ENCODE results near the gene TIMM22. TPM values are rescaled to one million over a fixed set of nuclear protein-coding genes. Genes with fewer than 3 reads are reported as not detected.
"Not testable (repeated sequence)": the region's sequence is repeated elsewhere in the genome, so short reads cannot be mapped to it uniquely, and the experiment has no call there.

TIMM22 gene
- total RNA-seq, 1 donor from 2014 or later, result 22.9 TPM

DNA sequence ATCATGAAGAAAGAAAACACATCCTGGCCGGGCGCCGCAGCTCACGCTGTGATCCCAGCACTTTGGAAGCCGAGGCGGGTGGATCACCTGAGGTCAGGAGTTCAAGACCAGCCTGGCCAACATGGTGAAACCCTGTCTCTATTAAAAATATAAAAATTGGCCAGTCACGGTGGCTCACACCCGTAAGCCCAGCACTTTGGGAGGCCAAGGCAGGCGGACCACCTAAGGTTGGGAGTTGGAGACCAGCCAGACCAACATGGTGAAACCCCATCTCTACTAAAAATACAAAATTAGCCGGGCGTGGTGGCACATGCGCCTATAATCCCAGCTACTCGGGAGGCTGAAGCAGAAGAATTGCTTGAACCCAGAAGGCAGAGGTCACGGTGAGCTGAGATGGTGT lies 25.1 kb upstream of the TIMM22 start:
- DNase-seq (ENCODE audit: extremely low read depth, low read depth, low spot score), result not testable (repeated sequence)

DNA sequence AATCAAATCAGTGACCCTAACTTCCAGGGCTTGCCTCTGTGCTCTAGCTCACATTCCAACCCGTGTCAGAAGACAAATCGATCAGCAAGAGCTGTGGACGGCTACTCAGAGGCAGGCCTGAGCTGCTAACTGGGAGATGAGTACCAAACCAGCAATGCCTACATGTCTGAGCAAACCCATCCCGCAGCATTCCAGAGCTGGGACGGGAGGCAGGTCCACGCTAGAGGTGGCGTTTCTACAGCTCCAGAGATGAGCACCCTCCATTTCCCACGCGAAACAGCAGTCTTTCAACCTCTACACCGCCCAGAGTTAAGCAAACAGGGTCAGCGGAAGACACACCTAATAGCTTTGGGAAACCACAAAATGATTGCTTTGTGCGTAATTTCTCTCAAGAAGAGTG lies 23.9 kb upstream of the TIMM22 start:
- no peak for DNase-seq (ENCODE audit: extremely low read depth, low read depth, low spot score)

DNA sequence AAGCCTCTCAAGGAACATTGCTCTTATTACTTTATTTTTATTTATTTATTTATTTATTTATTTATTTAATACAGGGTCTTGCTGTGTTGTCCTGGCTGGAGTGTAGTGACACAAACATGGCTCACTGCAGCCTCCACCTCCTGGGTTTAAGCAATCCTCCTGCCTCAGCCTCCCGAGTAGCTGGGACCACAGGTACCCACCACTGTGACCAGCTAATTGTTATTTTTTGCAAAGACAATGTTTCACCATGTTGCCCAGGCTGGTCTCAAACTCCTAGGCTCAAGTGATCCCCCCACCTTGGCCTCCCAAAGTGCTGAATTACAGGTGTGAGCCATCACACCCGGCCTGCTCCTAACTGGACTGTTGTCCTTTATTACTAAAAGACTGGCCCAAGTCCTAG lies 22.2 kb upstream of the TIMM22 start:
- DNase-seq (ENCODE audit: extremely low read depth, low read depth, low spot score), result not testable (repeated sequence)

DNA sequence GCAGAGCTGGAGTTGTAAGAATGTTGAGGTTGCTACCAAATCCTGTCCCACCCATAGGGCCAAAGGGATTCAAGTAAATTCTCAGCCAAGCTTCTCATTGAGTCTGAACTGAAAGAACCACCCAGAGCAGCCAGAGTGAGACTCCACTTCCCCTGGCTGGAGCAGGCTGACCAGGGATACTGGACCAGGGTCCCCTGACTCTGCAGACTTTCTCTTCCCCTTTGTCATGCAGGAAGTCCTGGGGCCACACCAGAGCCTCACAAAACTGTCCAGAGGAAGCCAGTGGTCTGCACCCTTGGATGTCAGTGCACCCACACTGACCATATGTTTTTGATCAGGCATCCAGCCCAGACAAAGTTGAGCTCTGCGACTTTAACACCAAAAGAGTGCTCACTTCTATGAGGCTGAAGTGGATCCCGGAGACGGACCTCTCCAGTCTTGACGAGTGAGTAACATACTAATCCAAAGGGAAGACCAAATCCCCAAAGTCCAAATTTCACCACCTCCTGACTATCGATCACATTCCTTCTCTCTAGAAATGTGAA lies 21.5 kb upstream of the TIMM22 start:
- DNase-seq (ENCODE audit: extremely low read depth, low read depth, low spot score), result no peak

DNA sequence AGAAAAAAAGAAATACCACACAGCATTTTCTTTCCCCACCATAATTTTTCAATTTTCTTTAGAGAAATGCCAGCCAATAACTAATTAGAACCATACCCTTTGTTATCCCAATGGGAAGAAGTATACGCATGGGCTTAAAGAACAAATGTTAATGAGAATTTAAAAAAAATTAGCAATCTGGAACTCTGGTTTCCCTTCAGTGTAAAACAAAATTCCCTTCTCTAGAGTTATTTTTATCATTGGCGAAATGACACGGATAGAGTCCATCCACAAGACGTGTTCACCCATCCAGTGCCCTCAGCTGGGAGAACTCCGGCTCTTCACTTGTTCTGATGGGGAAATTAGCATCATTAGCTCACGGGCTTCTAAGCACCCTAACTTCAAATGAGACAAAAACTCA lies 20.6 kb upstream of the TIMM22 start:
- DNase-seq (ENCODE audit: extremely low read depth, low read depth, low spot score), result no peak

DNA sequence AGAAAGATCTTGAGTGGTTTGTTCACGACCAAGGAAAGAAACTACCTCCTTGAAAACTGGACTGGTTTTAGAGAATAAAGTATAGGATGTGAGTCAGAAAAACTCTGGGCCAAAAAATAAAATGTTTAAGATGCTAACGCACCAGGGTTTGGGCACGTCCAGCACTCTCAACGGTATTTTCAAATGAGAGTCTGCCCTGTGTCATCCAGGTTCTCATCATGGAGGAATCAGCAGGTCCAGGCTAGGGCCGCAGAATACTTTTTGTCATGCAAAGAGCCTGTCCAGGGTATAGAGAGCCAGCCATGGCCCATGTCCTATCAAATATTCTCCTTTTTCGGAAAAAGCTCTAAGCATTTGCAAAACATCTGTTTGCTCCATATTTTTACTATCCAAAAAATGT lies 19.8 kb upstream of the TIMM22 start:
- no peak for DNase-seq (ENCODE audit: extremely low read depth, low read depth, low spot score)

DNA sequence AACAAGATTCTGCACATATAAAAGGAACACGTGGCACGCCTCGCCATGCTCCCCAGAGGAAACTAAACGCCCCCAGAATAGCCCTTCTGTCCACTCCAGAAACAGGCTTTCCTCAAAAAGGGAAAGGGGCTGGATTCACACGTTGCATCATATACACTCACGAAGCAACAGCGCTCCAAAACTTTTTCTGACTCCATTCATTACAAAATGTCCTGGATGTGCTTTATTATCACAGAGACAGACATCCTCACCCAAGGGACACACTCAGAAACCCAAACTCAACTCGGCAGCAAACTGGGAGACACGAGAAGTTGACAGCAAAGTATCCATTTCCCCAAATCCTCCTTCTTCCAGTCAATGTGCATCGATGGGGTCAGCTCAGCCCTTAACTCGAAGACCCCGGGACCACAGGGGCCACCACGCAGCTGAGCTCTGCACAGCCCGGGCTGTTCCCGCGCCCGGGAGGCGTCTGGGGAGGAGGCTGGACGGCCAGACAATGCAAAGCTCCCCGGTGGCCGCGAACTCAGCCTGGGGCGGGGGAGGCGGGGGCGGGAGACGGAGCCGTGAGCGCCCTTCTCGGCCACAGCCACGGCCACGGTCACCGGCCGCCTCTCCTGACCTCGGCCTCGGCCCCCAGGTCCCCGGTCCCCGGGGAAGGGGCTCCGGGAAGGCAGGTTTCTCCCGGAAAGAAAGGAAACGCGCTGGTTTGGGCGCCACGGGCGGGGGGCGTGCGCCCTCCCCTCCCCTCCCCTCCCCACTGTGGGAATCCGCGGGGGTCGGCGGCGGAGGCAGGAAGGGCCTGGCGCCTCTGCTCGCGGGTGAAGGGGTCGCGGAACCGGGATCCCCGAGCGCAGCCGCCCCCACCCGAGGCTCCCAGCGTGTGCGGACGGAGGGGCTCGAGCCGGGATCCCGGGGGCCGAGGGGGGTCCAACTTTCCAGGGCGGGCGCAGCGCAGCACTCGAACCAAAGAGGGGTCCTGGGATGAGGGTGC lies 18.5 kb upstream of the TIMM22 start:
- DNase-seq (ENCODE audit: extremely low read depth, low read depth, low spot score), result no peak

DNA sequence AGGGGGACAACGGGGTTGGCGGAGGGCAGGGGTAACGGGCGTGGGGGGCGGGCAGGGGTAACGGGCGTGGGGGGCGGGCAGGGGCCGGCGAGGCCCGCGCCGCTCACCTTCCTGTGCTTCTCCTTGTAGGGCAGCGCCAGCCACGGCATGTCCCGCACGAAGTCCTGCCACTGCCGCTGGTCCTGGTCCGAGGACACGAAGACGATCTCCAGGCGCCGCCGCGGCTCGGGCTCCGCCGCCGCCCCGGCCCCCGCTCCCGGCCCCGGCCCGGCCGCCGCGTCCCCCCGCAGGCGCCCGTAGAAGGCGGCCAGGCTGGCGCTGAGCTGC lies 17.8 kb upstream of the TIMM22 start:
- DNase-seq (ENCODE audit: extremely low read depth, low read depth, low spot score), result no peak

DNA sequence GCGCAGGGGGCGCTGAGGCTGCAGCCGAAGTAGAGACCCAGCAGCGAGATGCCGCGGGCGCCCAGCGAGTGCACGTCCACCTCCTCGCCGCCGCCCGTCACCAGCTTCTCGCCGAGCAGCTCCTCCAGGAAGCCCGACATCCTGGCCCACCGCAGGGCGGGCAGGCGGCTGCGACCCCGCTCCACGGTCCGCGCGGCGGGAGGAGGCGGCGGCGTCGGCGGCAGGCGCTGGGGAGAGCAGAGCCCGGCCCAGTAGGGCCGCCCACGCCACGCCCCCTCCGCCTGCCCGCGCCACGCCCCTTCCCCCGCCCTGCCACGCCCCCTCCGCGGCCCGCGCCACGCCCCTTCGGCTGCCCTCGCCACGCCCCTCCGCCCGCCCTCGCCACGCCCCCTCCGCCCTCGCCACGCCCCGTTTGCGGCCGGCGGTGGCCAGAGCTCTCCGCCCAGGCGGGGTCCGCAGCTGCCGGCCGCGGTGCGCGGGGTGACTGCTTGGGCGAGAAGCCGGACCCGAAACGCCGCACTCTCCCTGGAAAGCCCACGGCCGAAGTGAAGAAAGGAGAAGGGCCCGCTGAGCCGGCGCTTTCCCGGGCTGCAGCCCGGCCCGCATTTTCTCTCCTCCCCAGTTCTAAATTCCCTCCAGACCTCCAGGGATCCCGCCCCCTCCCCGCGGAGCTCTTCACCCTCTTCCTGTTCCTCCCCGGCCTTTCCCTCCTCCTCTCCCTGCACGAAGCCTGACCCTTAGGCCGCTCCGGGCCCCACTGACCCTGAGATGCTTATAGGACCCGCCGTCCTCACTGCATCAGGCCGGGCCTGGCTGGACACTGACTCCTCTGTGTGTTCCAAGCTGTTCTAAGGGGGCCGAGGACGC lies 17.2 kb upstream of the TIMM22 start, which contains the start of gene NXN:
NXN (minus strand) TSS at position 238 of the 867 bp plus-strand sequence.
- no peak for DNase-seq (ENCODE audit: extremely low read depth, low read depth, low spot score)

DNA sequence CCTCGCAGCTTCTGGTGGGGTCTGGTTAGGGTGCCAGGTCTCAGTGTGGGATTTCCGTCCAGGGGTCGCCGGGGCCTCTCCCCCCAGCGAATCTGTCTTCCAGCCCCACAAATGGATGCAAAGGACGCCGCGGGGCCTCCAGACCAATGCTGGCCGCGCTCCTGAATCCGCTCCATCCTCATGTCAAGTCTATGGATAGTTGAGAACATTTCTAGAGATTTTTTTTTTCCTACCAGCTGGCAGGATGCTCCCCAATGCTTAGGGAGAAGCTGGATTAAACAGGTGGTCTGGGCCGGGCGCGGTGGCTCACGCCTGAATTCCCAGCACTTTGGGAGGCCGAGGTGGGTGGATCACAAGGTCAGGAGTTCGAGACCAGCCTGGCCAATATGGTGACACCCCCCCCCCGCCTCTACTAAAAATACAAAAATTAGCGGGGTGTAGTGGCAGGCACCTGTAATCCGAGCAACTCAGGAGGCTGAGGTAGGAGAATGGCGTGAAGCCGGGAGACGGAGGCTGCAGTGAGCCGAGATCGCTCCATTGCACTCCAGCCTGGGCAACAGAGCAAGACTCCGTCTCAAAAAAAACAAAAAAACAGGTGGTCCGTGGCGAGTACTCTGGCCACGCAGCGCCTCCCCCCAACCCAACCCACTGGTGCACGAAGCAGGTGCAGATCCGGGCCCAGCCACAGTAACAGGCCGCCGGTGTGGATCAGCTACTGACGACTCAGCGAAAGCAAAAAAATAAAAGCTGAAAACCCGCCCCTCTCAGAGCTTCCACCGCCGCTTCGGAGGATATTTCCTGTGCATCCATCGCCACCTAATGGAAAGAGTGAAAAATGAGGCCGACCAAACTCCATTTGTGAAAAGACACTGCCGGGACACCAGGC lies 16.3 kb upstream of the TIMM22 start:
- DNase-seq (ENCODE audit: extremely low read depth, low read depth, low spot score), result no peak

DNA sequence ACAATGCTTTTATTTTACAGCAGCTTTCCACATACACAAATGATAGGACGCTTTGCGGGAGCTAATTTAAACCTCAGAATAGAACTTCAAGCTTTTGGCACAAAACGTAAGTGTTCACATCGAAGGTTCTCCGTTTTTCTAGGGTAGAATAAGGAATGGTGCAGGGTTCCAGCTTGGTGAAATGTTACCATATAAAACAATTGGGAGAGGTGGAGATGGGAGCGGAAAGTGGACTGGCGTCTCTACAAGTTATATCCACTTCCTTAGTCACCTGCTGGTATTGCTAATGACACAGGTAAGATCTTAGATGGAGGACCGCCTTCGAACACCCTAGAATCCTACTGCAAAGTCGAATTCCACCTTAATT lies 15.7 kb upstream of the TIMM22 start:
- DNase-seq (ENCODE audit: extremely low read depth, low read depth, low spot score), result no peak

DNA sequence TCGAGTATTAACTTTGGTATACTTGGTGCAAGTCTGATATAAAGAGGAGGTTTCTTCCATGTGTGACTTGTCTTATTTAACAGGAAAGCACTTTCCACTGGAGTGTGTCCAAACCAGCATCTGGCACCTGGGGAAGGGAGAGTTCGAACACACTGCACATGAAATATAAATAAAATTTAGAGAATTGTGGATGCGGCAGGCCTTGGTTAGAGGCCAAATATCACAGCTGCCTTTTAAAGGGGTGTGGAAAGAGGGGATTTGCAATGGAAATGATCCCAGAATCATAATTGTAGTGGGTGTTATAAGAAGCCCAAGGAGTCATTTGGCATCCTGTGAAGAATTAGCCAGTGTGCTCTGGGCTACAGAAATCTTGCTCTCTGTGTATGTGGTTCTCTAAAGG lies 13.0 kb upstream of the TIMM22 start:
- DNase-seq (ENCODE audit: extremely low read depth, low read depth, low spot score), result no peak

DNA sequence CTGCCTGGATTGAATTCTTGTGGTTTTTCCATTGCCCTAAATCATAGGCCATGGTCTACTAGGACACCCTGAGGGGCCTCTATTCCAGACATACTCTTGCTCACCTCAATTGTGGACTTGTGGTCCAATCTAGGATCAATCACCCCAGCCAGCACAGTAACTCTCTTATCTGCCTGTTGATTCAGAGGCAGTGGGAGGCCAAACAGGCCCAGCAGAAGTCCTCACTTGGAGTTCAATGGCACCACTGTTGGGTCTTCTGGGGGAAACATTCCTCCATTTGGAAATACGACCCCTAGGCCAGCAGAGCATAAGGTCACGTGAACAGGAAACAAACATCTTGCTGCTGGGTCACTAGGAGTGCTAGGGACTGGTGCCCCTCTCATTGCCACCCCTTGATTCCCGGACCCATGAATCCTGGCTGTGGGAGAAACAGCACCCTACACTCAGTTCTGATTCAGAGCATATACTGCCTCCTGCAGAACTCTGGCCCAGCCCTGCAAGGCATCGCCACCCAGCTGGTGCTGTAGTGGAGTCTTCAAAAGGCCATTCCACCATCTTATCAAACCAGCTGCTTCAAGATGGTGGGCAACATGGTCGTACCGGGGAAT lies 10.5 kb upstream of the TIMM22 start:
- no peak for DNase-seq (ENCODE audit: extremely low read depth, low read depth, low spot score)

DNA sequence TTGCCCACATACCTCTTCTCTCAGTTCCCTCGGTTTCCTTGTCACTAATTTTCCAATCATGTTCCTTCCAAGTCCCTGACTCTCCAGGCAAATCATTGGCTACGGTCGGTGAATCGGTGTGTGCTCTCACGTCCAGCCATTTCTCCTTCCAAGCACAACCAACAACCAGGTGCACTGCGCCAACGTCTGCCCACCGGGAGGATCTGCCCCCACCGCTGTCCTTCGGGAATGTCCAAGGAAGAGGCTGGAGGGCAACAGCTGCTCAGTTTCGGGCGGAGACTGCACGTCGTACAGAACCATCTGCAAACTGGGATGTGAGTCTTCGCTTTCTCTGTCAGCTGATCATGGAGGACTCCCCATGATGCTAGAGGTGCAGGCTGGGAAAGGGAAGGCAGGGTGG lies 9.0 kb upstream of the TIMM22 start:
- no peak for DNase-seq (ENCODE audit: extremely low read depth, low read depth, low spot score)

DNA sequence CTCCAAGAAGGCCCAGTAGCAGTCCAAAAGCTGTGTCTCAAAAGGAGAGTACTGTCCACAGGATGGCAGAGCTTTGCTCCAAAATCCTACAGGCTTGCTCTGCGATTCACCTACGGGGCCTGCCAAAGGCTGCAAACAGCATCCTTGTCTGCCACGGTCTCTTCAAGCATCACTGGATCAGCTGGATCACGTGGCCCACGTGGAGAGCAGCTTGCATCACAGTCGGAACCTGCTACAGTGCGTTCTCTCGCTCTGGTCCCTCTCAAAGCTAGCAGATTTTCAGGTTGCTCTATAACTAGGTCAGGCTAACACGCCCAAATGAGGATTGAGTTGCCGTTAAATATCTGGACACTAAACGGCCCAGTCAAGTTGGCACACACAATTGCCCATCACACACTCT lies 8.4 kb upstream of the TIMM22 start:
- no peak for DNase-seq (ENCODE audit: extremely low read depth, low read depth, low spot score)

DNA sequence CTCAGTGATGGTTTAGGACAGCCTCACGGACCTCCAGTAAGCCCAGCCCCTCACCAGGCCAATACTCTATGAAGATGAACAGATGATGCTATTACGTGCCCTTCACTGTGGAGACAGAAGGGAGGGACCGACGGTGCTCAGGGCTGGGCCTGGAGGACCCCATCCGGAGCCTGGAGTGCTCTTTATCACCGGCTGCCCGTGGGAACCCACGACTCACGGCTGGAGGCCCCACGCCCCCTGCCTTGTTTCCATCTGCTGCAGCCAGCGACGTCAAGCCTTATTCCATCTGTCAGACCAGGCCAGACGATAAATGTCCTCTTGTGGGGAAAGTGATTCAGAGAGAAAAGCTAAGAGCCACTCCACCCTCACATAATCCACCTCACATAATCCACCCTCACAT lies 4.0 kb upstream of the TIMM22 start:
- DNase-seq (ENCODE audit: extremely low read depth, low read depth, low spot score), result no peak

DNA sequence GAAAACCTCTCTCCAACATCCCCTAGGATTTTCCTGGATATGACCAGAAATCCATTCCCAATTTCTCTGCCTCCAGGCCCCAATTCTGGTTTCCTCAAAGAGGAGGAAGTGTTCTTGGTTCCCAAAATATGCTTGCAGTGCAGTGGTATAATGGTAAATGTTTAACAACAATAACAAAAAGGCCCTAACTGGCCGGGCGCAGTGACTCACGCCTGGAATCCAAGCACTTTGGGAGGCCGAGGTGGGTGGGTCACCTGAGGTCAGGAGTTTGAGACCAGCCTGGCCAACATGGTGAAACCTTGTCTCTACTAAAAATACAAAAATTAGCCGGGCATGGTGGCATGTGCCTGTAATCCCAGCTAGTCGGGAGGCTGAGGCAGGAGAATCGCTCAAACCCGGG lies 1.6 kb upstream of the TIMM22 start:
- DNase-seq (ENCODE audit: extremely low read depth, low read depth, low spot score), result not testable (repeated sequence)

DNA sequence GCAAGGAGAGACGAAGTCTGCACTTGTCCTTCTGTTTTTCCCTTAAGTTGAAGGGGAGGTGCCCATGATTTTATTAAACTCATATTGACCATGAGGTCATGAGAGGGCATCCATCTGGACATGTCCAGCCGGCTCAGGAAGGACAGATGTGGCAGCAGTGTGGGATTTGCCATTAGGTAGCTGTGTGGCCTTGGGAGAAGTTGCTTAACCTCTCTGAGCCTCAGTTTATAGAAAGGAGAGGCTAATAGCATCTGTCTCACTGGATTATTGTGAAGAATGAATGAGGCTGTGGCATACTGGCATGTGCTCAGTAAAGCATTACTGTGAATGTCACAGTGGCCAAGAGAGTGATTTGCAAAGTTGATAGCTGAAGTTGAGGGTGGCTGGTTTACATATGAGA lies 1.2 kb downstream of the TIMM22 start:
- no peak for DNase-seq (ENCODE audit: extremely low read depth, low read depth, low spot score)

DNA sequence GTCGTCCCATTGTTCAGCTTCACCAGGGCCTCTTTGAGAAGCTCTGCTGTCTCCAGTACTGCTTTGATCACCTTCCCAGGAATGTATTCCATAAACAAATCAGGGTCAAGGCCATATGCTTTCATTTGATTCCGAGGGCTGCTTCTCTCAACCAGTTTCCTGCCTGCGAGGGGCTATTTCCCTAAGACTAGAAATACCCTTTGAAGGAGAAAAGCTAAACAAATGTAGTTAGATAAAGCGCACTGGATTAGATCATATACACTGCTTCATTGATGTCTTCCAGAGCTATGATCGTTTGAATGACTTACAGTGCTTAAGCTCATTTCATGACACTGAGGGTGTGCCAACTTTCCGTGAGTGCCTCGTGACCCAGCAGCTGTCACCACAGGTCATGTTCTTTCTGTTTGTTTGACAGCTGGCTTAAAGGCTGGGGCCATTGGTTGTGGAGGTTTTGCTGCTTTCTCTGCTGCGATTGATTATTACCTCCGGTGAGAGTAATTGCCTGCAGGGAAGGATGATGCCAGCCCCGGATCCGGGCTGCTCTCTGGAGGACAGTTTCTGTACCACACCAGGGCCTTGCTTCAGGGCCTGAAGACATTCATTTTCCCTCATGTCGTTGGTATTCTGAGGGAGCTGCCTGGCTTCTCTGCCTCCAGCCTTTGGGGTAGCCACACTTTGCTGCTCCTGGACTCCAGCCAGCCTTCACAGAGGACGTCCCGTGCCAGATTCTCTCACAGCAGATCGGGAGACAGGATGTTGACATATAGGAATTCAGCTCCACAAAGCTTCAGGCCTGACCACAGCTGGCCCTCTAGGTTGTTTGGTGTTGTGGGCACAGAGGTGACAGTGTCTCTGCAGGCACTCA lies 3.9 kb downstream of the TIMM22 start:
- no peak for DNase-seq (ENCODE audit: extremely low read depth, low read depth, low spot score)
